Right lobe of liver (tissue), 6 donors: ENCODE results near the gene IRF8. TPM values are rescaled to one million over a fixed set of nuclear protein-coding genes. Genes with fewer than 3 reads are reported as not detected.

ENCODE experiments used
- ATAC-seq, 4 donors: fragments of 200-7000 bp; cut with Tn5 transposase; one replicate each; pipeline ENCODE4 v1.9.1; 2020; ENCODE audit warnings: mild to moderate bottlenecking in 4 of 4, moderate library complexity in 4 of 4
- DNase-seq, 3 donors: peaks; one replicate each; pipeline ENCODE4 v3.0.0-alpha.2; 2020
- H3K27ac ChIP-seq, 3 donors: fragments of 200-600 bp; one replicate each; pipeline ENCODE4 v1.8.0; 2022
- H3K27me3 ChIP-seq, 2 donors: fragments of 200-600 bp; one replicate each; pipeline ENCODE4 v1.8.0; 2022
- H3K36me3 ChIP-seq, 4 donors: fragments of 200-600 bp; sonication (generic) in 1 of 4; one replicate each; pipeline versions ENCODE4 v1.5.1 to v1.8.0; 2017 to 2022; ENCODE audit warnings: control low read depth in 1 of 4
- H3K4me1 ChIP-seq, 4 donors: fragments of 200-600 bp; sonication (generic) in 1 of 4; one replicate each; pipeline versions ENCODE4 v1.5.1 to v1.8.0; 2017 to 2022; ENCODE audit warnings: control low read depth in 1 of 4
- H3K4me3 ChIP-seq, 3 donors: fragments of 200-600 bp; one replicate each; pipeline ENCODE4 v1.8.0; 2022
- H3K9me3 ChIP-seq, 4 donors: fragments of 200-600 bp; sonication (generic) in 1 of 4; one replicate each; pipeline versions ENCODE4 v1.5.1 to v1.8.0; 2017 to 2022; ENCODE audit warnings: control low read depth in 1 of 4
- POLR2A ChIP-seq: fragments of 450-650 bp; IDR thresholded peaks from one replicate; pipeline ENCODE4 v1.6.1; 2017; ENCODE audit warnings: antibody characterized with exemption, mild to moderate bottlenecking
- WGBS: methylation state at CpG from one replicate; pipeline ENCODE4 v1.1.6; 2018; ENCODE audit warnings: low coverage, low lambda C conversion rate; ENCODE audit not compliant: insufficient coverage; ENCODE audit errors: missing lambda C conversion rate; 5-methylcytosine and 5-hydroxymethylcytosine counted together
- intact Hi-C, 2 donors: fragments of 100-400 bp; cut with DNase I; formaldehyde crosslinking; loops; one replicate each; pipeline versions ENCODE4 v1.11.2 to v1.14.1; 2022
- total RNA-seq, 6 experiments: library from RNA; depleted of rRNA in 2 of 6; stranded (reverse); fragments of >200 nt in 2 of 6; fragmentation: NEBNext Ultra II Directional in 3 of 6; extraction: Animal tissue kit (Norgen Biotek cat#: 25700) in 3 of 6; gene quantifications; one replicate each; pipeline versions ENCODE4 v1.1.0 to v1.2.4, GENCODE V29; 2016 to 2023
- TF ChIP-seq, protein P1 (sequence below), 4 donors: fragments of 200-600 bp in 3 of 4; fragments of 450-650 bp in 1 of 4; IDR thresholded peaks; one replicate each; pipeline versions ENCODE4 v1.5.1 to v1.8.0; 2016 to 2022; ENCODE audit warnings: antibody characterized with exemption in 4 of 4, mild to moderate bottlenecking in 2 of 4
- donor health status: DM: no; HTN: yes; CAD: no.
- donor health status: DM: no; HTN: no; CAD: no.
- donor health status: DM: no; HTN: no; CAD: no.
- donor health status: DM: no; HTN: yes; CAD: no.
- donor health status: DM: no; HTN: yes; CAD: no.

The IRF8 gene
- total RNA-seq, 6 experiments from 2014 or later = 4.8 to 19.6 (median 14.6) TPM

DNA sequence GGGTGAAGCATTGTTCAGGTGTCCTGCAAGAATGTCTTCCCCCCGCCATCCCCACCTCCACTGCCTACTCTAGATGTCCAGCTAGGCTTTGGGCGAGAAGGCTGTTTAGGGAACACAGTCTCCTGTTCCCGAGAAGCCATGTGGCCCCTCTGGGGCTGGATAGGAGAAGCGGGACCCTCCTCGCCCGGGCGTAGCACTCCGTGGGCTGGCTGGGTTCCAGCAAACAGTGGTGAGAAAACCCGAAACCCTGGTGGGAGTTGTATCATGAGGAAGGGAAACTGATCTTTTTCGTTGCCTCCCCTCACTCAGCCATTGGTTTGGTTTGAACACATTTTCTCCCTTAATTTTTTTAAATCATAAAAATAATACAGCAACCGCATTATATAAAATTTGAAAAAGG, 56.6 kb downstream of the IRF8 start:
- H3K27me3 ChIP-seq = no peaks in the 10 kb centered on the region
- no peaks in the 10 kb centered on the region for H3K9me3 ChIP-seq
- no peak overlapping the region for H3K4me3 ChIP-seq
- 52% methylated on average over 8 of the region's 11 CpGs for WGBS
- H3K36me3 ChIP-seq = no peaks in the 10 kb centered on the region
- intact Hi-C loops = no loop called here
- TF ChIP-seq, protein P1, sequence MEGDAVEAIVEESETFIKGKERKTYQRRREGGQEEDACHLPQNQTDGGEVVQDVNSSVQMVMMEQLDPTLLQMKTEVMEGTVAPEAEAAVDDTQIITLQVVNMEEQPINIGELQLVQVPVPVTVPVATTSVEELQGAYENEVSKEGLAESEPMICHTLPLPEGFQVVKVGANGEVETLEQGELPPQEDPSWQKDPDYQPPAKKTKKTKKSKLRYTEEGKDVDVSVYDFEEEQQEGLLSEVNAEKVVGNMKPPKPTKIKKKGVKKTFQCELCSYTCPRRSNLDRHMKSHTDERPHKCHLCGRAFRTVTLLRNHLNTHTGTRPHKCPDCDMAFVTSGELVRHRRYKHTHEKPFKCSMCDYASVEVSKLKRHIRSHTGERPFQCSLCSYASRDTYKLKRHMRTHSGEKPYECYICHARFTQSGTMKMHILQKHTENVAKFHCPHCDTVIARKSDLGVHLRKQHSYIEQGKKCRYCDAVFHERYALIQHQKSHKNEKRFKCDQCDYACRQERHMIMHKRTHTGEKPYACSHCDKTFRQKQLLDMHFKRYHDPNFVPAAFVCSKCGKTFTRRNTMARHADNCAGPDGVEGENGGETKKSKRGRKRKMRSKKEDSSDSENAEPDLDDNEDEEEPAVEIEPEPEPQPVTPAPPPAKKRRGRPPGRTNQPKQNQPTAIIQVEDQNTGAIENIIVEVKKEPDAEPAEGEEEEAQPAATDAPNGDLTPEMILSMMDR (IDR thresholded peaks at IDR 0.05) = no peak
- TF ChIP-seq POLR2A = no peak
- DNase-seq (no peak), ATAC-seq (no peak)
- H3K4me1 ChIP-seq = no peaks in the 10 kb centered on the region
- no peak overlapping the region for H3K27ac ChIP-seq

DNA sequence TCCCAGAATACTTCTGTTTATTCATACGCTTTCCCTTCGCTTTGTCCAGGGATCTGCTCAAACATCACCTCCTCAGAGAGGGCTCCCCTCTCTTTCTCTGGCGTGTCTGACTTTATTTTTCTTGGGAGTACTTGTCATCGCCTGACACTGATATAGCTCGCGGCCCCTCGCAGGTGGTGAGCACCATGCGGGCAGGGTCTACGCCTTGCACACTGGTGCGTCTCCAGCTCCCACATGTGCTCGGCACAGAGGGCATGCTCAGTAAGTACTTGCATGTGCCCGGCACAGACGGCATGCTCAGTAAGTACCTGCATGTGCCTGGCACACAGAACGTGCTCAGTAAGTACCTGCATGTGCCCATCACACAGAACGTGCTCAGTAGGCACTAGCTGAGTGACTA, 57.5 kb downstream of the IRF8 start:
- no peak for DNase-seq
- Histone ChIP-seq H3K27me3 (no peaks in the 10 kb centered on the region), H3K4me3 (no peak overlapping the region), H3K27ac (no peak overlapping the region), H3K4me1 (no peaks in the 10 kb centered on the region), H3K36me3 (no peaks in the 10 kb centered on the region), H3K9me3 (no peaks in the 10 kb centered on the region)
- intact Hi-C loops = no loop called here
- WGBS = 81% methylated on average over 11 of the region's 15 CpGs
- TF ChIP-seq POLR2A = no peak
- TF ChIP-seq, protein P1 (IDR thresholded peaks at IDR 0.05) = no peak
- no peak for ATAC-seq

- no peaks in the 10 kb centered on the region for H3K36me3 ChIP-seq
- intact Hi-C loops = no loop called here
- no peak for DNase-seq
- no peak overlapping the region for H3K4me3 ChIP-seq
- no peak for ATAC-seq
- H3K4me1 ChIP-seq = peaks cover 0 to 4% (median 0%) of the 10 kb centered on the region in 4 donors
- no peaks in the 10 kb centered on the region for H3K27me3 ChIP-seq
- WGBS = 92% methylated on average over 8 of the region's 8 CpGs
- H3K9me3 ChIP-seq = no peaks in the 10 kb centered on the region
- TF ChIP-seq, protein P1 (IDR thresholded peaks at IDR 0.05) = no peak
- TF ChIP-seq POLR2A = no peak
- H3K27ac ChIP-seq = no peak overlapping the region
Measured at GRCh38 chr16:85958731-85959130, 59.8 kb downstream of the IRF8 start.

DNA sequence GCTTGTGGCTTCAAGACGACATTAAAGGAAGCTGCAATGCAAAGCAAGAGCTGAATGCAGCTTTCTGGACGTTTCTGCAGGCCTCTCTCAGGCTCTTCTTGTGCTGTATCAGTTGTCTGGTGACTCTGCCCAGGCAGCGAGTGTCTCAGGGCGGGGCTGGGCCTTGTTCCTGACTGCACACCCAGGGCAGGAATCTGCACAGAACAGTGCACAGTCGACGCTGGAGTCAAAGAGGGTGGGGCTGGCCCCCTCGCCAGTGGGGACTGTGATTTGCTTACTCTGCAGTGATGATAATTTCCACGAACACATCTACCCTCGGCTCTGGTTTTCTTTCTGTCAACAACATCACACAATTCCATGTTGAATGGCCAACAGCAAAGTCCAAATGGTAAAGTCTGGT, 60.7 kb downstream of the IRF8 start:
- peaks cover 0 to 4% (median 0%) of the 10 kb centered on the region in 4 donors for H3K4me1 ChIP-seq
- TF ChIP-seq POLR2A = no peak
- H3K36me3 ChIP-seq = no peaks in the 10 kb centered on the region
- WGBS = 58% methylated on average over 4 of the region's 9 CpGs
- ATAC-seq (no peak), DNase-seq (no peak)
- H3K9me3 ChIP-seq = no peaks in the 10 kb centered on the region
- intact Hi-C loops = no loop called here
- no peaks in the 10 kb centered on the region for H3K27me3 ChIP-seq
- H3K4me3 ChIP-seq = no peak overlapping the region
- H3K27ac ChIP-seq = no peak overlapping the region

GRCh38 chr16:85960486-85961046, 61.6 kb downstream of the IRF8 start:
- H3K27ac ChIP-seq = no peak overlapping the region
- intact Hi-C loops = no loop called here
- no peak for ATAC-seq

More at GRCh38 chr16:85960486-85961046, 61.6 kb downstream of the IRF8 start:
- WGBS = 61% methylated on average over 4 of the region's 10 CpGs
- Histone ChIP-seq H3K36me3 (no peaks in the 10 kb centered on the region), H3K4me1 (peaks cover 0 to 4% (median 0%) of the 10 kb centered on the region in 4 donors), H3K27me3 (no peaks in the 10 kb centered on the region), H3K9me3 (no peaks in the 10 kb centered on the region), H3K4me3 (no peak overlapping the region)
- DNase-seq = no peak
- TF ChIP-seq, protein P1 (IDR thresholded peaks at IDR 0.05) = no peak
- TF ChIP-seq POLR2A = no peak
